SK-N-SH treated with all-trans-retinoic acid at 6 μM for 48 hours (cell line): ENCODE measurements around the gene FAM210A.

Experiments
- ATAC-seq: fragments of 200-7000 bp; cut with Tn5 transposase; 3 replicates; pipeline ENCODE4 v1.9.1; 2020; ENCODE audit warnings: mild to moderate bottlenecking, moderate library complexity
- ARNTL ChIP-seq: fragments of 450-650 bp; formaldehyde crosslinking; IDR thresholded peaks from 2 replicates; pipeline ENCODE4 v1.5.0; 2020; ENCODE audit warnings: low read depth, mild to moderate bottlenecking, moderate library complexity, borderline replicate concordance
- BACH2 ChIP-seq: fragments of 250-450 bp; sonication (Bioruptor Pico); IDR thresholded peaks from 2 replicates; pipeline ENCODE4 v1.9.0; 2021; ENCODE audit warnings: mild to moderate bottlenecking, borderline replicate concordance
- CREB5 ChIP-seq: fragments of 250-450 bp; sonication (Bioruptor Pico); IDR thresholded peaks from 2 replicates; pipeline ENCODE4 v1.5.1; 2020; ENCODE audit warnings: low read depth, mild to moderate bottlenecking, moderate library complexity
- CSRNP3 ChIP-seq: fragments of 250-450 bp; sonication (Bioruptor Pico); IDR thresholded peaks from 2 replicates; pipeline ENCODE4 v1.5.1; 2021; ENCODE audit warnings: mild to moderate bottlenecking, moderate library complexity
- ESRRG ChIP-seq: fragments of 250-450 bp; sonication (Bioruptor Pico); IDR thresholded peaks from 2 replicates; pipeline ENCODE4 v1.6.1; 2021; ENCODE audit warnings: mild to moderate bottlenecking
- GLIS3 ChIP-seq: fragments of 250-450 bp; sonication (Bioruptor Pico); IDR thresholded peaks from 2 replicates; pipeline ENCODE4 v1.5.0; 2020; ENCODE audit warnings: mild to moderate bottlenecking, moderate library complexity
- ISL1 ChIP-seq: fragments of 250-450 bp; sonication (Bioruptor Pico); IDR thresholded peaks from 2 replicates; pipeline ENCODE4 v2.1.2; 2022; ENCODE audit warnings: mild to moderate bottlenecking, moderate library complexity
- OSR1 ChIP-seq: fragments of 250-450 bp; sonication (Bioruptor Pico); IDR thresholded peaks from 2 replicates; pipeline ENCODE4 v1.8.0; 2022; ENCODE audit warnings: moderate library complexity, mild to moderate bottlenecking, inconsistent platforms
- PATZ1 ChIP-seq: fragments of 250-450 bp; sonication (Bioruptor Pico); IDR thresholded peaks from 2 replicates; pipeline ENCODE4 v1.8.0; 2020; ENCODE audit warnings: mild to moderate bottlenecking, moderate library complexity, borderline replicate concordance
- POU6F1 ChIP-seq: fragments of 250-450 bp; sonication (Bioruptor Pico); IDR thresholded peaks from 2 replicates; pipeline ENCODE4 v1.8.0; 2021; ENCODE audit warnings: low read depth, mild to moderate bottlenecking, moderate library complexity, borderline replicate concordance
- PPARA ChIP-seq: fragments of 250-450 bp; sonication (Bioruptor Pico); IDR thresholded peaks from 2 replicates; pipeline ENCODE4 v1.5.0; 2020; ENCODE audit warnings: mild to moderate bottlenecking, borderline replicate concordance
- SNAI2 ChIP-seq: fragments of 250-450 bp; sonication (Bioruptor Pico); IDR thresholded peaks from 2 replicates; pipeline ENCODE4 v1.5.0; 2020; ENCODE audit warnings: mild to moderate bottlenecking, moderate library complexity
- TCF4 ChIP-seq: fragments of 250-450 bp; sonication (Bioruptor Pico); IDR thresholded peaks from 2 replicates; pipeline ENCODE4 v1.8.0; 2021; ENCODE audit warnings: mild to moderate bottlenecking, moderate library complexity, borderline replicate concordance
- TOX ChIP-seq: fragments of 250-450 bp; sonication (Bioruptor Pico); IDR thresholded peaks from 2 replicates; pipeline ENCODE4 v1.8.0; 2021; ENCODE audit warnings: mild to moderate bottlenecking, moderate library complexity, borderline replicate concordance
- TSHZ2 ChIP-seq: fragments of 250-450 bp; sonication (Bioruptor Pico); IDR thresholded peaks from 2 replicates; pipeline ENCODE4 v1.5.0; 2020; ENCODE audit warnings: mild to moderate bottlenecking, moderate library complexity
- ZC3H10 ChIP-seq: fragments of 250-450 bp; sonication (Bioruptor Pico); IDR thresholded peaks from 2 replicates; pipeline ENCODE4 v1.5.1; 2021; ENCODE audit warnings: mild to moderate bottlenecking, moderate library complexity
- ZFP3 ChIP-seq: fragments of 250-450 bp; sonication (Bioruptor Pico); IDR thresholded peaks from 2 replicates; pipeline ENCODE4 v1.5.0; 2020; ENCODE audit warnings: mild to moderate bottlenecking, moderate library complexity
- ZFP30 ChIP-seq: fragments of 450-650 bp; formaldehyde crosslinking; IDR thresholded peaks from 2 replicates; pipeline ENCODE4 v1.5.0; 2022; ENCODE audit warnings: mild to moderate bottlenecking, moderate library complexity
- ZNF565 ChIP-seq: fragments of 450-650 bp; formaldehyde crosslinking; conservative IDR thresholded peaks from 2 replicates; pipeline ENCODE4 v1.5.0; 2020; ENCODE audit warnings: low read depth, mild to moderate bottlenecking, moderate library complexity
- ZNF70 ChIP-seq: fragments of 450-650 bp; formaldehyde crosslinking; IDR thresholded peaks from 2 replicates; pipeline ENCODE4 v1.5.0; 2020; ENCODE audit warnings: mild to moderate bottlenecking, moderate library complexity
- ZNF8 ChIP-seq: fragments of 450-650 bp; formaldehyde crosslinking; IDR thresholded peaks from 2 replicates; pipeline ENCODE4 v1.5.0; 2020; ENCODE audit warnings: mild to moderate bottlenecking, moderate library complexity

The FAM210A gene

GRCh38 chr18:13703899-13704298 is 22.5 kb downstream of the FAM210A start:
- no peak for ATAC-seq
- TF ChIP-seq ZNF8 (no peak), TOX (CRISPR knock-in tag) (no peak), ZNF70 (CRISPR knock-in tag) (no peak), ARNTL (no peak), ZC3H10 (CRISPR knock-in tag) (no peak), ZFP3 (CRISPR knock-in tag) (no peak), TCF4 (no peak), OSR1 (CRISPR knock-in tag) (no peak), ZFP30 (CRISPR knock-in tag) (no peak), BACH2 (CRISPR knock-in tag) (no peak), TSHZ2 (CRISPR knock-in tag) (no peak), CREB5 (CRISPR knock-in tag) (no peak), ISL1 (CRISPR knock-in tag) (no peak), POU6F1 (CRISPR knock-in tag) (no peak), GLIS3 (no peak), PATZ1 (CRISPR knock-in tag) (no peak)

GRCh38 chr18:13700153-13700552 is 26.2 kb downstream of the FAM210A start:
- TF ChIP-seq ZNF565 (CRISPR knock-in tag) (no peak), TOX (CRISPR knock-in tag) (no peak), ZNF8 (no peak), PPARA (no peak), CREB5 (CRISPR knock-in tag) (no peak), ZNF70 (CRISPR knock-in tag) (no peak), POU6F1 (CRISPR knock-in tag) (no peak), PATZ1 (CRISPR knock-in tag) (no peak), TCF4 (no peak), ISL1 (CRISPR knock-in tag) (no peak), GLIS3 (no peak), ESRRG (no peak), CSRNP3 (no peak), SNAI2 (CRISPR knock-in tag) (no peak), ZFP30 (CRISPR knock-in tag) (no peak)
- no peak for ATAC-seq
